ENCODE measurements around the gene GLIPR1L1. TPM values are rescaled to one million over a fixed set of nuclear protein-coding genes. Genes with fewer than 3 reads are reported as not detected.

Gene GLIPR1L1, protein sequence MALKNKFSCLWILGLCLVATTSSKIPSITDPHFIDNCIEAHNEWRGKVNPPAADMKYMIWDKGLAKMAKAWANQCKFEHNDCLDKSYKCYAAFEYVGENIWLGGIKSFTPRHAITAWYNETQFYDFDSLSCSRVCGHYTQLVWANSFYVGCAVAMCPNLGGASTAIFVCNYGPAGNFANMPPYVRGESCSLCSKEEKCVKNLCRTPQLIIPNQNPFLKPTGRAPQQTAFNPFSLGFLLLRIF
- total RNA-seq = not detected
- not detected for polyA plus RNA-seq
- long read RNA-seq, donor 1 = 0 reads
- long read RNA-seq, donor 2 = 0 reads

DNA sequence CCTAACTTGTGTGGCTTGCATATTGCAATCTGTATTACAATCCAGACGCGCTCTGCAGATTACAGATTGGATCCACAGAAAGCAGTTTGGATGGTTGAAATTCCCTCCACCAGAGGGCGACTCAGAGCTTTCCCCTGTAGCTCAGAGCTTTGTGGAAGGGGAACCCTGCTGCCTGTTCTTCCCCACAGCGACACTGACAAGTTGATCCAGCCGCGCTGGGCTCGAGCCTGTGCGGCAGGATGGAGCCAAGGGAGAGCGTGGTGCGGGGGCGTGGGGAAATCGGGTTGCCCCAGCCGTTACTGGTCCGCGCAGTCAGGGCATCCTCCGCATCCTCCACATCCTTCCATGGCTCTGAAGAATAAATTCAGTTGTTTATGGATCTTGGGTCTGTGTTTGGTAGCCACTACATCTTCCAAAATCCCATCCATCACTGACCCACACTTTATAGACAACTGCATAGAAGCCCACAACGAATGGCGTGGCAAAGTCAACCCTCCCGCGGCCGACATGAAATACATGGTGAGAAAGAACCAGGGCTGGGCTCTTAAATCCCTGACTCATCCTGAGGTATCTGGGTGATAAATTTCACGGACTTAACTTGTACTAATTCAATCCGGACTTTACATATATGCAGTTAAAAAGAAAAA, at the start of gene GLIPR1L1:
TSS of gene GLIPR1L1 (plus strand) at position 287 of the 647 bp plus-strand sequence. CDS start at position 346, 59 bp downstream.
- no peaks in the 10 kb centered on the region for H3K9me3 ChIP-seq
- DNase-seq = peak; percentile 79 to 81
- 7 to 15% (median 8%) methylated on average over 23 of the region's 23 CpGs for WGBS, 3 donors
- peak within 1 kb of the TSS; percentile 51 for H3K4me3 ChIP-seq
- intact Hi-C loops (cut with DNase I) = loop anchor here in 1 of 2 donors (2.0 to 5.0 kb wide), 2 partner anchors 54 to 173 kb away; no protein-coding TSS in a partner anchor
- no peaks in the 10 kb centered on the region for H3K36me3 ChIP-seq (ENCODE audit: insufficient read depth in 1 of 2, low read depth in 1 of 2)
- TF ChIP-seq, protein P1, sequence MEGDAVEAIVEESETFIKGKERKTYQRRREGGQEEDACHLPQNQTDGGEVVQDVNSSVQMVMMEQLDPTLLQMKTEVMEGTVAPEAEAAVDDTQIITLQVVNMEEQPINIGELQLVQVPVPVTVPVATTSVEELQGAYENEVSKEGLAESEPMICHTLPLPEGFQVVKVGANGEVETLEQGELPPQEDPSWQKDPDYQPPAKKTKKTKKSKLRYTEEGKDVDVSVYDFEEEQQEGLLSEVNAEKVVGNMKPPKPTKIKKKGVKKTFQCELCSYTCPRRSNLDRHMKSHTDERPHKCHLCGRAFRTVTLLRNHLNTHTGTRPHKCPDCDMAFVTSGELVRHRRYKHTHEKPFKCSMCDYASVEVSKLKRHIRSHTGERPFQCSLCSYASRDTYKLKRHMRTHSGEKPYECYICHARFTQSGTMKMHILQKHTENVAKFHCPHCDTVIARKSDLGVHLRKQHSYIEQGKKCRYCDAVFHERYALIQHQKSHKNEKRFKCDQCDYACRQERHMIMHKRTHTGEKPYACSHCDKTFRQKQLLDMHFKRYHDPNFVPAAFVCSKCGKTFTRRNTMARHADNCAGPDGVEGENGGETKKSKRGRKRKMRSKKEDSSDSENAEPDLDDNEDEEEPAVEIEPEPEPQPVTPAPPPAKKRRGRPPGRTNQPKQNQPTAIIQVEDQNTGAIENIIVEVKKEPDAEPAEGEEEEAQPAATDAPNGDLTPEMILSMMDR (IDR thresholded peaks at IDR 0.05) = peak; percentile 91
- H3K27me3 ChIP-seq (ENCODE audit: insufficient read depth in 3 of 3, low read length in 2 of 3) = no peaks in the 10 kb centered on the region
- ATAC-seq = peak; percentile 75 to 81 (median 78)
- no peak within 1 kb of the TSS for H3K27ac ChIP-seq
- H3K4me1 ChIP-seq = peaks cover 3% of the 10 kb centered on the region

DNA sequence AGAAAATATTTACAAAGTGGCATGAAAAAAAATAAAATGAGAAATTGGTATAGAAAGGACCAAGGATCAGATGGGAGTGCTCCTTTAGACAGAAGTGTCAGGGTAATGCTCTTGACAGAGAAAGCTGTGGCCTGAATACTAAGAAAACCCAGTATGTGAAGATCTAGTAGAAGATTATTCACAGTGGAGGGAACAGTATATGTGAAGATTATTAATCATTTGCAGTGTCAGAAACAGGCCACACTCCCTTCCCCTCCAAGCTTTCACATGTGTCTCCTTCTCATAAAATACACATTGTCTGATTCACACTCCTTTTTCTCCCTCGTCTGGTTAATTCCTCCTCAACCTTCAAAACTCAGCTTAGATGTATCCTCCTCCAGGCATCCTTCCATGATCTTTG, 45.6 kb upstream of the GLIPR1L1 start:
- Histone ChIP-seq H3K27me3 (ENCODE audit: insufficient read depth in 3 of 3, low read length in 2 of 3) (no peaks in the 10 kb centered on the region), H3K4me1 (no peaks in the 10 kb centered on the region), H3K9me3 (no peaks in the 10 kb centered on the region), H3K4me3 (no peak overlapping the region), H3K36me3 (ENCODE audit: insufficient read depth in 1 of 2, low read depth in 1 of 2) (peaks cover 0 to 4% of the 10 kb centered on the region in 2 donors), H3K27ac (no peak overlapping the region)
- no peak for DNase-seq
- intact Hi-C loops (cut with DNase I) = no loop called here
- TF ChIP-seq, protein P1 (IDR thresholded peaks at IDR 0.05) = no peak
- no peak for ATAC-seq
- 61 to 80% (median 65%) methylated on average over 1 of the region's 1 CpG for WGBS, 3 donors

DNA sequence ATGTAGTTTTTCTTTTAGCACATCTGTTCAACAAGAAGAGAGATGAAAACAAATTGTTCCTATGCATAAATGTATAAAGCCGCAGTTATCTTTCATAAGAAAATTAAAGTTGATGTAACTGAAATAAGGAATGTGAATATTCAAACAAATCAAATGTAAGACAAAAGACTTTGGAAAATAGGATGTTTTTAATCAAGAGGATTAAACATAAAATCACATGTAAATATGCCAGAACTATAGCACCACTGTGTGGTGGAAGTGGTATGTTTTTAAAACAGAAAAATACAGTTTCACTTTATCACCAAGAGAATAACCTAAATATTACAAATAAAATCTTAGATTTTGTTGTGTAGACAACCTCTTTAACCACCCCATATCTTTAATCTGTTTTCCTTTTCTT, 44.7 kb upstream of the GLIPR1L1 start:
- Histone ChIP-seq H3K27me3 (ENCODE audit: insufficient read depth in 3 of 3, low read length in 2 of 3) (no peaks in the 10 kb centered on the region), H3K4me3 (no peak overlapping the region), H3K4me1 (no peaks in the 10 kb centered on the region), H3K9me3 (no peaks in the 10 kb centered on the region), H3K36me3 (ENCODE audit: insufficient read depth in 1 of 2, low read depth in 1 of 2) (peaks cover 0 to 4% of the 10 kb centered on the region in 2 donors), H3K27ac (no peak overlapping the region)
- DNase-seq (no peak), ATAC-seq (no peak)
- intact Hi-C loops (cut with DNase I) = no loop called here
- TF ChIP-seq, protein P1 (IDR thresholded peaks at IDR 0.05) = no peak
- 90 to 95% (median 93%) methylated on average over 1 of the region's 1 CpG for WGBS, 3 donors

DNA sequence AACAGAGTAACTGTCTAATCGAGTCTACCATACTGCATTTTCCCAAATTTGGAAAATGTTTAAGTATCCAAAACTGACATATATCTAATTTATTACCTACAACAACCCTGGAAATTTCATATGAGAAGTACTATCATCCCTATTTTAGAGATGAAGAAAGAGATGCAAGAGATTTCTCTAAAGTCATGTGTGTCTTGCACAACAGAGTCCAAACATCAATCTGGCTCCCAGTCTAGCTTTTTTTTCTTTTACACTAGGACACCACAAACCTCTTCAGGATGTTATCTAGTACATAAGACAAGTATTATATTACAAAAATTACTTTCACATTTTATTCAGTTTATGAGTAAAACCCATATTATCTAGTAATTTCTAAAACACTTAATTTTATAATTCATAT, 43.5 kb upstream of the GLIPR1L1 start:
- peaks cover 0 to 4% of the 10 kb centered on the region in 2 donors for H3K36me3 ChIP-seq (ENCODE audit: insufficient read depth in 1 of 2, low read depth in 1 of 2)
- DNase-seq (no peak), ATAC-seq (no peak)
- no peaks in the 10 kb centered on the region for H3K9me3 ChIP-seq
- H3K27ac ChIP-seq = no peak overlapping the region
- WGBS, 3 donors = 84 to 88% (median 86%) methylated on average over 1 of the region's 1 CpG
- intact Hi-C loops (cut with DNase I) = no loop called here
- H3K27me3 ChIP-seq (ENCODE audit: insufficient read depth in 3 of 3, low read length in 2 of 3) = no peaks in the 10 kb centered on the region
- no peaks in the 10 kb centered on the region for H3K4me1 ChIP-seq
- TF ChIP-seq, protein P1 (IDR thresholded peaks at IDR 0.05) = no peak
- no peak overlapping the region for H3K4me3 ChIP-seq
